HG03558 (cell line): Measurements from ENCODE around the gene CCSER1.

Experiments used
- ATAC-seq: cut with Tn5 transposase; IDR thresholded peaks from one replicate; pipeline ENCODE4 v1.9.1; 2021; ENCODE audit warnings: moderate number of reproducible peaks; ENCODE audit not compliant: unreplicated experiment; ENCODE audit errors: extremely low read depth

The CCSER1 gene

GRCh38 chr4:90982813-90983212, 855.6 kb downstream of the CCSER1 start:
- ATAC-seq, result no peak

GRCh38 chr4:90990284-90990683, 863.1 kb downstream of the CCSER1 start:
- no peak for ATAC-seq

- ATAC-seq, result no peak
Measured at GRCh38 chr4:90992213-90992612, 865.0 kb downstream of the CCSER1 start.

- no peak for ATAC-seq
Measured at GRCh38 chr4:90994851-90995574, 867.8 kb downstream of the CCSER1 start.

GRCh38 chr4:90995996-90996395, 868.8 kb downstream of the CCSER1 start:
- ATAC-seq, result no peak

- no peak for ATAC-seq
Measured at GRCh38 chr4:90996813-90997212, 869.6 kb downstream of the CCSER1 start.

- no peak for ATAC-seq
Measured at GRCh38 chr4:91015861-91016260, 888.7 kb downstream of the CCSER1 start.

- ATAC-seq, result no peak
Measured at GRCh38 chr4:91019513-91019912, 892.3 kb downstream of the CCSER1 start.

- ATAC-seq, result no peak
Measured at GRCh38 chr4:91025241-91026148, 898.3 kb downstream of the CCSER1 start.

- ATAC-seq, result no peak
Measured at GRCh38 chr4:91028228-91028627, 901.0 kb downstream of the CCSER1 start.

- ATAC-seq, result no peak
Measured at GRCh38 chr4:91031761-91032160, 904.6 kb downstream of the CCSER1 start.

- ATAC-seq, result no peak
Measured at GRCh38 chr4:91032725-91033445, 905.7 kb downstream of the CCSER1 start.

GRCh38 chr4:91035276-91035675, 908.1 kb downstream of the CCSER1 start:
- no peak for ATAC-seq

GRCh38 chr4:91037951-91038350, 910.8 kb downstream of the CCSER1 start:
- no peak for ATAC-seq

- no peak for ATAC-seq
Measured at GRCh38 chr4:91057871-91058270, 930.7 kb downstream of the CCSER1 start.

- no peak for ATAC-seq
Measured at GRCh38 chr4:91058345-91058744, 931.2 kb downstream of the CCSER1 start.

- no peak for ATAC-seq
Measured at GRCh38 chr4:91064157-91064853, 937.1 kb downstream of the CCSER1 start.

GRCh38 chr4:91065117-91065516, 937.9 kb downstream of the CCSER1 start:
- ATAC-seq, result no peak

GRCh38 chr4:91070736-91071135, 943.5 kb downstream of the CCSER1 start:
- no peak for ATAC-seq

- ATAC-seq, result no peak
Measured at GRCh38 chr4:91076147-91076546, 949.0 kb downstream of the CCSER1 start.
